Progenitor cell of endocrine pancreas (in vitro differentiated cells): ENCODE results near the gene MAPKAPK2. TPM values are rescaled to one million over a fixed set of nuclear protein-coding genes. Genes with fewer than 3 reads are reported as not detected.

Experiments used
- DNase-seq: peaks from one replicate; pipeline ENCODE4 v3.0.0; 2021; ENCODE audit warnings: low spot score; ENCODE audit not compliant: unreplicated experiment
- H3K27ac Mint-ChIP-seq: 2 replicates; pipeline ENCODE4 v1.8.0; 2021; ENCODE audit warnings: mild to moderate bottlenecking, moderate library complexity, mixed read lengths
- H3K27me3 Mint-ChIP-seq: 2 replicates; pipeline ENCODE4 v1.8.0; 2021; ENCODE audit warnings: mixed read lengths
- H3K36me3 Mint-ChIP-seq: 2 replicates; pipeline ENCODE4 v1.8.0; 2022; ENCODE audit warnings: mixed read lengths; ENCODE audit not compliant: insufficient read depth
- H3K4me1 Mint-ChIP-seq: 2 replicates; pipeline ENCODE4 v1.8.0; 2021; ENCODE audit warnings: low read depth, mixed read lengths
- H3K4me3 Mint-ChIP-seq: 2 replicates; pipeline ENCODE4 v1.8.0; 2021; ENCODE audit warnings: low read depth, mild to moderate bottlenecking, moderate library complexity, mixed read lengths
- H3K9me3 Mint-ChIP-seq: 2 replicates; pipeline ENCODE4 v1.8.0; 2021; ENCODE audit warnings: low read depth, mixed read lengths
- CTCF ChIP-seq: fragments of 200-600 bp; sonication (generic); IDR thresholded peaks from one replicate; pipeline ENCODE4 v1.5.0; 2021; ENCODE audit warnings: antibody characterized with exemption, mild to moderate bottlenecking; ENCODE audit not compliant: unreplicated experiment
- total RNA-seq: library from RNA; stranded (reverse); gene quantifications from 2 replicates; pipeline ENCODE4 v1.2.1, GENCODE V29; 2021

The MAPKAPK2 gene
- total RNA-seq, 1 donor from 2014 or later = 60.8 TPM

DNA sequence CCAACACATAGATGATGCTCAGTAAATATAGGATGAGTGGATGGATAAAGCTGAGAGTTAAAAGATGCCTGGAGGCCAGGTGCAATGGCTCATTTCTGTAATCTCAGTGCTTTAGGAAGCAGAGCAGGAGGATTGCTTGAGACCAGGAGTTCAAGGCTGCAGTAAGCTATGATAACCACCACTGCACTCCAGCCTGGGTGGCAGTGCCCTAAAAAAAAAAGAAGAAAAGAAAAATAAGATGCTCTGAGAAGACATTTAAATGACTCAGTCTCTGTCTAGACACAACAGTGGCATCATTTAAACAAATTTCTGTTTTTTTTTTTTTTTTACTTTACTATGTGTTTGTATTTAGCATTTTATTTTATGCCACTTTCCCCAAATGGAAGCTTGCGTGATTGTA is 60.6 kb downstream of the MAPKAPK2 start:
- H3K27me3 Mint-ChIP-seq = peaks cover 16% of the 10 kb centered on the region
- H3K27ac Mint-ChIP-seq = no peak overlapping the region
- H3K4me3 Mint-ChIP-seq = no peak overlapping the region
- H3K36me3 Mint-ChIP-seq = no peaks in the 10 kb centered on the region
- no peaks in the 10 kb centered on the region for H3K4me1 Mint-ChIP-seq
- DNase-seq = no peak
- no peak for TF ChIP-seq CTCF
- no peaks in the 10 kb centered on the region for H3K9me3 Mint-ChIP-seq

- Mint-ChIP-seq H3K27ac (no peak overlapping the region), H3K27me3 (peaks cover 25% of the 10 kb centered on the region), H3K9me3 (no peaks in the 10 kb centered on the region), H3K4me3 (no peak overlapping the region), H3K36me3 (no peaks in the 10 kb centered on the region), H3K4me1 (no peaks in the 10 kb centered on the region)
- no peak for TF ChIP-seq CTCF
- DNase-seq = no peak
Measured at GRCh38 chr1:206748348-206749030, 63.8 kb downstream of the MAPKAPK2 start.

DNA sequence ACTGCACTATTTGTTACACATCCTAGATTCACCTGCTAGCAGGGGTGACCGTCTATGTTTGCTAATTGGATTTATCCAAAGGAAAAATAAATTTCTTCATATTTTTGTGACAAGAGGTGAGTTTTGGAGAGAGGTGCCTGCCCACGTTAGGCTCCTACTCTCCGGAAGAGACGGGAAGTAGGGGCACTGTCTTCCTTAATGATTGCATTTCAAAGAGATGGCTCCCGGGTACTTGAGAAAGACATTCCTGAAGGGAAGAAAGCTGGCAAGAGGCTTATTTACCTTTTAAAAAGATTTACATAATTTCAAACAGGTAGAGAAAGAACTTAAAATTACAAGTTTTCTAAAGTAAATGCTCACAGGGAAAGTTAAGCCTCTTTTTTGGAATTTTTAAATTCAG is 67.2 kb downstream of the MAPKAPK2 start:
- no peaks in the 10 kb centered on the region for H3K9me3 Mint-ChIP-seq

GRCh38 chr1:206752481-206752880 is 67.8 kb downstream of the MAPKAPK2 start:
- H3K9me3 Mint-ChIP-seq = no peaks in the 10 kb centered on the region
- H3K36me3 Mint-ChIP-seq = no peaks in the 10 kb centered on the region
- no peak for DNase-seq
- no peaks in the 10 kb centered on the region for H3K4me1 Mint-ChIP-seq
- TF ChIP-seq CTCF = no peak
- peaks cover 29% of the 10 kb centered on the region for H3K27me3 Mint-ChIP-seq
- H3K4me3 Mint-ChIP-seq = no peak overlapping the region
- no peak overlapping the region for H3K27ac Mint-ChIP-seq

More for the DNA sequence above, 67.2 kb downstream of the MAPKAPK2 start:
- H3K27me3 Mint-ChIP-seq = peaks cover 29% of the 10 kb centered on the region
- H3K4me3 Mint-ChIP-seq = no peak overlapping the region
- no peak for TF ChIP-seq CTCF
- no peak for DNase-seq
- H3K27ac Mint-ChIP-seq = no peak overlapping the region
- no peaks in the 10 kb centered on the region for H3K4me1 Mint-ChIP-seq
- H3K36me3 Mint-ChIP-seq = no peaks in the 10 kb centered on the region

GRCh38 chr1:206753141-206753540 is 68.4 kb downstream of the MAPKAPK2 start:
- TF ChIP-seq CTCF = no peak
- DNase-seq = no peak
- H3K4me3 Mint-ChIP-seq = no peak overlapping the region
- no peaks in the 10 kb centered on the region for H3K9me3 Mint-ChIP-seq
- peaks cover 29% of the 10 kb centered on the region for H3K27me3 Mint-ChIP-seq
- no peak overlapping the region for H3K27ac Mint-ChIP-seq
- H3K36me3 Mint-ChIP-seq = no peaks in the 10 kb centered on the region
- no peaks in the 10 kb centered on the region for H3K4me1 Mint-ChIP-seq
